WI38 (cell line): ENCODE measurements around the gene CNKSR3.

ENCODE experiments used
- H3K4me3 ChIP-seq: 2 replicates; pipeline ENCODE4 v1.5.1; 2011; ENCODE audit warnings: low read depth, mild to moderate bottlenecking, control low read depth, low read length
- TF ChIP-seq, protein P1 (sequence below): IDR thresholded peaks from 2 replicates; pipeline ENCODE4 v1.5.1; 2012; ENCODE audit warnings: low read depth, mild to moderate bottlenecking, control low read depth, low read length

The CNKSR3 gene

GRCh38 chr6:154377726-154378125 is 132.8 kb downstream of the CNKSR3 start:
- TF ChIP-seq, protein P1, sequence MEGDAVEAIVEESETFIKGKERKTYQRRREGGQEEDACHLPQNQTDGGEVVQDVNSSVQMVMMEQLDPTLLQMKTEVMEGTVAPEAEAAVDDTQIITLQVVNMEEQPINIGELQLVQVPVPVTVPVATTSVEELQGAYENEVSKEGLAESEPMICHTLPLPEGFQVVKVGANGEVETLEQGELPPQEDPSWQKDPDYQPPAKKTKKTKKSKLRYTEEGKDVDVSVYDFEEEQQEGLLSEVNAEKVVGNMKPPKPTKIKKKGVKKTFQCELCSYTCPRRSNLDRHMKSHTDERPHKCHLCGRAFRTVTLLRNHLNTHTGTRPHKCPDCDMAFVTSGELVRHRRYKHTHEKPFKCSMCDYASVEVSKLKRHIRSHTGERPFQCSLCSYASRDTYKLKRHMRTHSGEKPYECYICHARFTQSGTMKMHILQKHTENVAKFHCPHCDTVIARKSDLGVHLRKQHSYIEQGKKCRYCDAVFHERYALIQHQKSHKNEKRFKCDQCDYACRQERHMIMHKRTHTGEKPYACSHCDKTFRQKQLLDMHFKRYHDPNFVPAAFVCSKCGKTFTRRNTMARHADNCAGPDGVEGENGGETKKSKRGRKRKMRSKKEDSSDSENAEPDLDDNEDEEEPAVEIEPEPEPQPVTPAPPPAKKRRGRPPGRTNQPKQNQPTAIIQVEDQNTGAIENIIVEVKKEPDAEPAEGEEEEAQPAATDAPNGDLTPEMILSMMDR = no peak
- H3K4me3 ChIP-seq = no peak overlapping the region

GRCh38 chr6:154373971-154374370 is 136.5 kb downstream of the CNKSR3 start:
- TF ChIP-seq, protein P1 = no peak
- no peak overlapping the region for H3K4me3 ChIP-seq

GRCh38 chr6:154371281-154371680 is 139.2 kb downstream of the CNKSR3 start:
- TF ChIP-seq, protein P1 = no peak
- no peak overlapping the region for H3K4me3 ChIP-seq

- no peak overlapping the region for H3K4me3 ChIP-seq
- TF ChIP-seq, protein P1 = peak; percentile 32; the same call in 1 of the 2 replicates
Measured at GRCh38 chr6:154370545-154370944, 139.9 kb downstream of the CNKSR3 start.

DNA sequence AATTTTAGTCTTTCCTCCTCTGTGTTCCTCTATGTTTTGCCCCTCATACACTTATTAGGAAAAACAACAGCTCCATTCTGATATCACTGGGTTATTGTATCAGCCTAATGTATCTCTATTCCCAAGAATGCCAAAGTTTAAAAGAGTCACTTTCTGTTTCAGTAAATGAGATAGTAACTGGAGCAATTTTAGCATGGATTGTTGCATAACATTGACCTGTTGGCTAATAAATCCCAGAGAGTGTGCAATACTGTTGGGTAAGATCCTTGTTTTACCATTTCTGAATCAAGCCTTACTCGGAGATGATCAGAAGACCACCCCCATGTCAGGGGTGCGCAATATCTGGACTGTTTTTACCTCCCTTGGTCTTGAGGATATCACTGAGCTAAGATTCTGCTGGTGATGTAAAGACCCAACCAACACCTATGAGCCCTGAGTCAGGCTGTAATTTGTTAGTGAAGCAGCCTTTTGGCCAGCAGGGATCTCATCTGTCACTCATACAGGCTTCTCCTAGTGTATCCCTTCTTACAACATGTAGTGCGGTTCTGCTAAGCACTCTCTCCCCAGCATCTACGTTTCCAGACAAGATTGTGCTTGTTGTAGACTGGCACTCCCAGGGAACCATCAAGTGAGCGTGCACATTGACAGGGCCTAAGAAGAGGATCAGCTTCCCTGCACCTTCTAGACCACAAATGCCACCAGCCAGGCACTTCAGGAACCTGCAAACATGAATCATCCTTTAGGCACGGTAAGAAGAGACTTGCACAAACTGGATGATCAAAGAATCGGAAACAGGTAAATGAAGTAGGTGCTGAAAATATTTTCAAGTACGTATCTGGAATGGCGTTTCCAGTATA is 142.4 kb downstream of the CNKSR3 start:
- TF ChIP-seq, protein P1 = no peak
- H3K4me3 ChIP-seq = no peak overlapping the region

GRCh38 chr6:154367336-154367735 is 143.1 kb downstream of the CNKSR3 start:
- H3K4me3 ChIP-seq = no peak overlapping the region
- TF ChIP-seq, protein P1 = no peak

GRCh38 chr6:154363821-154364220 is 146.7 kb downstream of the CNKSR3 start:
- TF ChIP-seq, protein P1 = no peak

More at GRCh38 chr6:154363821-154364220, 146.7 kb downstream of the CNKSR3 start:
- H3K4me3 ChIP-seq = no peak overlapping the region
